GM23248 (cell line): Measurements from ENCODE around the gene PTDSS2. TPM values are rescaled to one million over a fixed set of nuclear protein-coding genes. Genes with fewer than 3 reads are reported as not detected.

Experiments
- DNase-seq: peaks from one replicate; pipeline ENCODE4 v3.0.0-alpha.2; 2015
- H2AFZ ChIP-seq: fragments of 200-600 bp; sonication (generic); 2 replicates; pipeline ENCODE4 v1.6.1; 2016; ENCODE audit warnings: antibody characterized with exemption
- H3F3A ChIP-seq: fragments of 200-600 bp; sonication (generic); 2 replicates; pipeline ENCODE4 v1.6.1; 2016; ENCODE audit warnings: mild to moderate bottlenecking, antibody characterized with exemption, mixed run types; ENCODE audit not compliant: insufficient read depth
- H3K27ac ChIP-seq: fragments of 200-600 bp; sonication (generic); 2 replicates; pipeline ENCODE4 v1.5.1; 2016; ENCODE audit warnings: mild to moderate bottlenecking
- H3K27me3 ChIP-seq: fragments of 200-600 bp; sonication (generic); replicated peaks from 2 replicates; pipeline ENCODE4 v1.6.1; 2016; ENCODE audit warnings: mild to moderate bottlenecking; ENCODE audit not compliant: insufficient read depth
- H3K36me3 ChIP-seq: fragments of 200-600 bp; sonication (generic); 2 replicates; pipeline ENCODE4 v1.6.1; 2016; ENCODE audit warnings: low read depth, mild to moderate bottlenecking
- H3K4me1 ChIP-seq: fragments of 200-600 bp; sonication (generic); 2 replicates; pipeline ENCODE4 v1.6.1; 2016; ENCODE audit warnings: mild to moderate bottlenecking; ENCODE audit not compliant: insufficient read depth
- H3K4me2 ChIP-seq: fragments of 200-600 bp; sonication (generic); one replicate; pipeline ENCODE4 v1.6.1; 2016; ENCODE audit warnings: mild to moderate bottlenecking; ENCODE audit not compliant: unreplicated experiment
- H3K4me3 ChIP-seq: fragments of 200-600 bp; sonication (generic); 2 replicates; pipeline ENCODE4 v1.5.1; 2016; ENCODE audit warnings: mild to moderate bottlenecking
- H3K79me2 ChIP-seq: fragments of 200-600 bp; sonication (generic); 2 replicates; pipeline ENCODE4 v1.6.1; 2016; ENCODE audit warnings: mild to moderate bottlenecking; ENCODE audit not compliant: insufficient read depth
- H3K9ac ChIP-seq: fragments of 200-600 bp; sonication (generic); 2 replicates; pipeline ENCODE4 v1.6.1; 2016; ENCODE audit warnings: mild to moderate bottlenecking
- H3K9me2 ChIP-seq: fragments of 200-600 bp; sonication (generic); 2 replicates; pipeline ENCODE4 v1.6.1; 2016; ENCODE audit warnings: mixed run types, mild to moderate bottlenecking, moderate library complexity; ENCODE audit not compliant: insufficient read depth
- H3K9me3 ChIP-seq: fragments of 200-600 bp; sonication (generic); one replicate; pipeline ENCODE4 v1.6.1; 2017; ENCODE audit warnings: low read depth
- H4K20me1 ChIP-seq: fragments of 200-600 bp; sonication (generic); 2 replicates; pipeline ENCODE4 v1.6.0; 2016; ENCODE audit not compliant: insufficient read depth
- EZH2 ChIP-seq: fragments of 200-600 bp; sonication (generic); IDR thresholded peaks from 2 replicates; pipeline ENCODE4 v1.6.1; 2018; ENCODE audit warnings: antibody characterized with exemption, mild to moderate bottlenecking; ENCODE audit not compliant: insufficient read depth, poor library complexity, severe bottlenecking
- EZH2phosphoT487 ChIP-seq: fragments of 200-600 bp; sonication (generic); IDR thresholded peaks from 2 replicates; pipeline ENCODE4 v1.6.1; 2018; ENCODE audit warnings: antibody characterized with exemption, moderate library complexity, mild to moderate bottlenecking, low read depth; ENCODE audit not compliant: insufficient read depth
- WGBS, 2 experiments: methylation state at CpG; one replicate each; pipeline ENCODE4 v1.1.6; 2015 to 2017; ENCODE audit warnings: low lambda C conversion rate in 2 of 2, low coverage in 1 of 2; ENCODE audit errors: missing lambda C conversion rate in 2 of 2; 5-methylcytosine and 5-hydroxymethylcytosine counted together
- in situ Hi-C: fragments of 300-500 bp; cut with MboI; formaldehyde crosslinking; loops from 2 replicates; pipeline ENCODE4 v1.15.0; 2020
- polyA plus RNA-seq: library from polyadenylated mRNA; unstranded; fragments of >200 nt; fragmentation: Nextera tagmentation; extraction: Ambion mirVana; gene quantifications from 2 replicates; pipeline ENCODE4 v1.2.1, GENCODE V29; 2016
- total RNA-seq: library from RNA; depleted of rRNA; stranded (reverse); fragments of >200 nt; shearing (Covaris generic); gene quantifications from 2 replicates; pipeline ENCODE4 v1.2.3, GENCODE V29; 2014

The PTDSS2 gene
- total and polyA plus RNA-seq, 2 experiments from 2014 or later: 22.2 to 44.1 TPM

DNA sequence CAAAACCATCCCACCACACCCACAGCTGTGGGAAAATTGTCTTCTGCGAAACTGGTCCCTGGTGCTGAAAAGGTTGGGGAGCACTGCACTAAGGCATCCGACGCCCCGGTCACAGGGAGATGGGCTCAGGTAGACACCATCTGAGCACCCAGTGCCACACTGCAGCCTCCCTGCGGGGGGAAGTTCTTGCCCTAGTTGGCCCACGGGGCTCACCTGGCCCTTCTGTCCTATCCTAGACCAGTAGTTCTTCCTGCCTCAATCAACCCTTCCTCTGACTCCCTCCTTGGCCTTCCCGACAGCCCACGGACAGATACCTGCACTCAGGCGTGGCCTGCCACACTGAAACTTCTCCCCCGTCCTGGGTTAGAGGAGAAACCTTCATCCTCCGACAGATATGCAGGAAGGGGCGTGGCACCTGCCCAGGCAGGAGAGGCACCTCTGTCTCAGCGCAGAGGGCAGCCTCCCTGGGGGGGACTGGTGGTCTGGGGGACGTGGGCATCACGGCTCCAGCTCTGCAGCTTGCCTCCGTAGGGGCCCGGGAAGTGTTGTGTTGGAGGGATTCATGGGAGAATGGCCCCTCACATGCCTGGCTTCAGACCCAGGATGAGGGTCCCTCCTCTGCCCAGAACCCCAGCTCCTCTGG lies 12.7 kb upstream of the PTDSS2 start:
- Histone ChIP-seq H3K9ac (no peak overlapping the region), H2AFZ (no peak overlapping the region), H3K4me2 (no peak overlapping the region), H3K4me3 (no peak overlapping the region), H3F3A (no peaks in the 10 kb centered on the region), H3K36me3 (no peaks in the 10 kb centered on the region), H3K9me2 (no peaks in the 10 kb centered on the region), H3K27ac (no peak overlapping the region), H4K20me1 (no peaks in the 10 kb centered on the region), H3K79me2 (no peaks in the 10 kb centered on the region), H3K27me3 (no peaks in the 10 kb centered on the region; the same call in 1 of the 2 replicates), H3K4me1 (no peaks in the 10 kb centered on the region), H3K9me3 (no peaks in the 10 kb centered on the region)
- DNase-seq: no peak
- in situ Hi-C loops: no loop called here
- no peak for TF ChIP-seq EZH2phosphoT487
- no peak for TF ChIP-seq EZH2
- WGBS, 2 experiments: 61 to 66% methylated on average over 15 to 17 of the region's 17 CpGs

DNA sequence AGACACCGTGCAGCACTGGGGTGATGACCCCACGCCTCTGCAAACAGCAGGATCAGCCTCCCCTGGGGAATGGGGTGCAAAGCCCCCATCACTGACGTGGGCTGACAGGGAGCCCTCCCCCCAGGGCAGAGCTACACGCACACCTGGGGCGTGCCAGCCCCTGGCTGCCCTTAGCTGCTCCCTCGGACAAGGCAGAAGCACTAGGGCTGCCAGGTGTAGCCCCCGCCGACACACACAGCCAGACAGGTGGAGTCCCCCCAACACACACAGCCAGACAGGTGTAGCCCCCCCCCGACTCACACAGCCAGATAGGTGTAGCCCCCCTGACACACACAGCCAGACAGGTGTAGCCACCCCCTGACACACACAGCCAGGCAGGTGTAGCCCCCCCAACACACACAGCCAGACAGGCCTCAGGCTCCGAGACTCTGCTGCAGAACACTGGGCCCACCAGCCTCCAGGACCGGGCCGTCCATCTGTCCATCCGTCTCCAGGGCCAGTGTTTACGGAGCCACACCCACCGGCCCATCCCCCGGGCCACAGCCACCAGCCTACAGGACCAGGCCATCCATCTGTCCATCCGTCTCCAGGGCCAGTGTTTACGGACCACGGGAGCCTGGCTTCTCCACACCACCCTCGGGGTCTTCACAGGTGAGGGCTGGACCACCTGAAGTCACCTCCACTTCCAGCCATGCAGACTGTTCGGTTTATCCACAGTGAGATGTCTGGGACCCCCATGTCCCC lies 11.8 kb upstream of the PTDSS2 start:
- no peaks in the 10 kb centered on the region for H3K4me1 ChIP-seq
- no peaks in the 10 kb centered on the region for H3F3A ChIP-seq
- in situ Hi-C loops: no loop called here
- no peaks in the 10 kb centered on the region for H3K9me3 ChIP-seq
- H3K36me3 ChIP-seq: no peaks in the 10 kb centered on the region
- H4K20me1 ChIP-seq: no peaks in the 10 kb centered on the region
- H3K9me2 ChIP-seq: no peaks in the 10 kb centered on the region
- H3K9ac ChIP-seq: no peak overlapping the region
- DNase-seq: no peak
- TF ChIP-seq EZH2phosphoT487: no peak
- TF ChIP-seq EZH2: no peak
- 59 to 64% methylated on average over 16 to 20 of the region's 21 CpGs for WGBS, 2 experiments
- no peak overlapping the region for H2AFZ ChIP-seq
- no peak overlapping the region for H3K4me3 ChIP-seq
- H3K4me2 ChIP-seq: no peak overlapping the region
- no peaks in the 10 kb centered on the region for H3K79me2 ChIP-seq
- H3K27ac ChIP-seq: no peak overlapping the region
- no peaks in the 10 kb centered on the region; the same call in 1 of the 2 replicates for H3K27me3 ChIP-seq

GRCh38 chr11:439315-440064 lies 10.6 kb upstream of the PTDSS2 start:
- H3K9me2 ChIP-seq: no peaks in the 10 kb centered on the region
- no peaks in the 10 kb centered on the region for H4K20me1 ChIP-seq
- H3K9me3 ChIP-seq: no peaks in the 10 kb centered on the region
- DNase-seq: no peak
- no peaks in the 10 kb centered on the region for H3K36me3 ChIP-seq
- TF ChIP-seq EZH2phosphoT487 (no peak), EZH2 (no peak)
- H3K4me2 ChIP-seq: no peak overlapping the region
- no peak overlapping the region for H3K27ac ChIP-seq
- no peaks in the 10 kb centered on the region for H3K79me2 ChIP-seq
- no peak overlapping the region for H2AFZ ChIP-seq
- peaks cover 2% of the 10 kb centered on the region; the same call in 1 of the 2 replicates for H3F3A ChIP-seq
- H3K4me3 ChIP-seq: no peak overlapping the region
- in situ Hi-C loops: no loop called here
- WGBS, 2 experiments: 75 to 79% methylated on average over 23 of the region's 23 CpGs
- no peak overlapping the region for H3K9ac ChIP-seq
- H3K27me3 ChIP-seq: peaks cover 2% of the 10 kb centered on the region; the same call in 1 of the 2 replicates
- peaks cover 8% of the 10 kb centered on the region for H3K4me1 ChIP-seq
